ENCODE results near the gene PARP11. TPM values are rescaled to one million over a fixed set of nuclear protein-coding genes. Genes with fewer than 3 reads are reported as not detected.

PARP11 gene
- total and polyA plus RNA-seq, 2 experiments from 2014 or later: 3.1 to 9.4 TPM

DNA sequence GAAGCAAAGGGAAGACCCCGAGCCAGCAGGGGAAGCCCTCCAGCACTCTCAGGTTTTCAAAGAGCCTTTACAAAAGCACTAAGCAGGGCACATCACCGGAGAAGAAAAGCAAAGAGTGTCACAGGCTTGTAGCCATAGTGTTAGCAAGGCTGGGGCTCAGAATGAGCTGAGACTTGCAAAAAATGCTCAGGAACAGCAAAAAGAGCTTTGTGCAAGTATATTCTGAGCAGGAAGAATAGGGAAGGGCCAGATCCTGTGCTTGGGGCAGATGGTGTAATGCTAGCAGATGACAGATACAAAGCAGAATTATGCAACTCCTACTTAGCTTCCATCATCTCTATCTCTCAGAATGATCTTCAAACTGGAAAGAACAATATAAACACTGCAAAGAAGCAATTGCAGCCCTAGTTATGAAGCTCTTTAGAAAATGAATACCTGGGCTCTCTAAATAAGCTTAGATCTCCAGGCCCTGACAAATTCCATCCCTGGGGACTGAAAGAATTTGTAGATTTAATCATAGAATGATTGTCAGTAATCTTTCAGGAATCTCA lies 23.7 kb upstream of the PARP11 start:
- Histone ChIP-seq H3K36me3 (replicated peaks; ENCODE audit: insufficient read depth, low read depth) (no peaks in the 10 kb centered on the region), H3K79me2 (no peaks in the 10 kb centered on the region), H3K27ac (peak overlapping the region; percentile 11), H3K4me1 (ENCODE audit: insufficient read depth) (peaks cover 8% of the 10 kb centered on the region), H4K20me1 (ENCODE audit: insufficient read depth, poor library complexity, severe bottlenecking) (no peaks in the 10 kb centered on the region), H3K27me3 (no peaks in the 10 kb centered on the region), H3K4me3 (no peak overlapping the region), H3K9me3 (ENCODE audit: low read depth) (no peaks in the 10 kb centered on the region), H2AFZ (no peak overlapping the region), H3K9me2 (replicated peaks; ENCODE audit: insufficient read depth) (no peaks in the 10 kb centered on the region), H3K4me2 (no peak overlapping the region)
- no peak for DNase-seq (ENCODE audit: low spot score)
- TF ChIP-seq, protein P1, sequence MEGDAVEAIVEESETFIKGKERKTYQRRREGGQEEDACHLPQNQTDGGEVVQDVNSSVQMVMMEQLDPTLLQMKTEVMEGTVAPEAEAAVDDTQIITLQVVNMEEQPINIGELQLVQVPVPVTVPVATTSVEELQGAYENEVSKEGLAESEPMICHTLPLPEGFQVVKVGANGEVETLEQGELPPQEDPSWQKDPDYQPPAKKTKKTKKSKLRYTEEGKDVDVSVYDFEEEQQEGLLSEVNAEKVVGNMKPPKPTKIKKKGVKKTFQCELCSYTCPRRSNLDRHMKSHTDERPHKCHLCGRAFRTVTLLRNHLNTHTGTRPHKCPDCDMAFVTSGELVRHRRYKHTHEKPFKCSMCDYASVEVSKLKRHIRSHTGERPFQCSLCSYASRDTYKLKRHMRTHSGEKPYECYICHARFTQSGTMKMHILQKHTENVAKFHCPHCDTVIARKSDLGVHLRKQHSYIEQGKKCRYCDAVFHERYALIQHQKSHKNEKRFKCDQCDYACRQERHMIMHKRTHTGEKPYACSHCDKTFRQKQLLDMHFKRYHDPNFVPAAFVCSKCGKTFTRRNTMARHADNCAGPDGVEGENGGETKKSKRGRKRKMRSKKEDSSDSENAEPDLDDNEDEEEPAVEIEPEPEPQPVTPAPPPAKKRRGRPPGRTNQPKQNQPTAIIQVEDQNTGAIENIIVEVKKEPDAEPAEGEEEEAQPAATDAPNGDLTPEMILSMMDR (IDR thresholded peaks at IDR 0.05; ENCODE audit: poor library complexity): no peak
- TF ChIP-seq EZH2phosphoT487 (IDR thresholded peaks at IDR 0.05; ENCODE audit: low read depth, severe bottlenecking, unreplicated experiment) (no peak), EZH2 (IDR thresholded peaks at IDR 0.05; ENCODE audit: borderline replicate concordance) (no peak)
- 55% methylated on average over 2 of the region's 2 CpGs for WGBS (ENCODE audit: low lambda C conversion rate, missing lambda C conversion rate)

DNA sequence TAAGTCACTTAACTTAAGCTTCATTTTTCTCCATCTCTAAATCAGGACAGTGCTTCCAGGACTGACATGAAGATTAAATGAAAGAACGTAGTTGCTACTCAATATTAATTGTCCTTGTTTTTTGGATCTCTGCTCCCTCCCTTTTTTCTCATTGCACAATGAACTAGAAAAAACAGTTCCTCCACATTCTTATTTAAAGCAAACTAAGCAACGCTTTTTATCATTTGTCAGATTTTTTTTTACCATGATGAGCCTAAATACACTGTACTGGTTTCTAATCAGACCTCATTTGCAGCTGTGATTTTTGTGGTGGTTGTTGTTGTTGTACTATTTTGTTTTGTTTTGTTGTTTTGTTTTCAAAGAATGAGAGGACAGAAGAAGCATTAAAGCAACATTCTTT lies 23.2 kb upstream of the PARP11 start:
- Histone ChIP-seq H3K4me1 (ENCODE audit: insufficient read depth) (peaks cover 8% of the 10 kb centered on the region), H3K27me3 (no peaks in the 10 kb centered on the region), H3K9me2 (replicated peaks; ENCODE audit: insufficient read depth) (no peaks in the 10 kb centered on the region), H4K20me1 (ENCODE audit: insufficient read depth, poor library complexity, severe bottlenecking) (no peaks in the 10 kb centered on the region), H3K79me2 (no peaks in the 10 kb centered on the region), H2AFZ (no peak overlapping the region), H3K27ac (peak overlapping the region; percentile 11), H3K4me2 (no peak overlapping the region), H3K36me3 (replicated peaks; ENCODE audit: insufficient read depth, low read depth) (no peaks in the 10 kb centered on the region), H3K4me3 (no peak overlapping the region), H3K9me3 (ENCODE audit: low read depth) (no peaks in the 10 kb centered on the region)
- DNase-seq (ENCODE audit: low spot score): no peak
- TF ChIP-seq EZH2 (IDR thresholded peaks at IDR 0.05; ENCODE audit: borderline replicate concordance): no peak
- TF ChIP-seq, protein P1 (IDR thresholded peaks at IDR 0.05; ENCODE audit: poor library complexity): no peak
- 80% methylated on average over 2 of the region's 2 CpGs for WGBS (ENCODE audit: low lambda C conversion rate, missing lambda C conversion rate)

DNA sequence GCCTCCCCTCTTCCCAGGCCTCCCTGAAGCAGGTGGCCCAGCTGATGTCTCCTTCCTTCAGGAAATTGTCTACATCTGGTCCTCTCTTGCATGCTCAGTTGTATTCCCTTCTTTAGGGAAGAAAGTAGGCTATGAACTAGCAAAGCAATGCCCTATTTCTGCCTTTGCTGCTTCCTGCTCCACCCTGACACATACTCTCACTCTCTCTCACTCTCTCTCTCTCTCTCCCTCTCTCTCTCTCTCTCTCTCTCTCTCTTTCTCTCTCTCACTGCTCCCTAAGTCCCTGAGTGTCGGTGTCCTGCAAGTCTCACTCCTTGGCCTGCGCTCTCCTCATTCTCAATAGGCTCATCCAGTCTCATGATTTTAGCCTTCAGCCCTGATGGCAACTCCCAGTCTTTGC lies 19.4 kb upstream of the PARP11 start:
- no peaks in the 10 kb centered on the region for H3K36me3 ChIP-seq (replicated peaks; ENCODE audit: insufficient read depth, low read depth)
- WGBS (ENCODE audit: low lambda C conversion rate, missing lambda C conversion rate): 95% methylated on average over 2 of the region's 2 CpGs

More for the DNA sequence above, 19.4 kb upstream of the PARP11 start:
- no peak overlapping the region for H3K4me2 ChIP-seq
- H3K79me2 ChIP-seq: no peaks in the 10 kb centered on the region
- DNase-seq (ENCODE audit: low spot score): no peak
- H3K27me3 ChIP-seq: no peaks in the 10 kb centered on the region
- TF ChIP-seq, protein P1 (IDR thresholded peaks at IDR 0.05; ENCODE audit: poor library complexity): no peak
- no peak for TF ChIP-seq EZH2phosphoT487 (IDR thresholded peaks at IDR 0.05; ENCODE audit: low read depth, severe bottlenecking, unreplicated experiment)
- no peak overlapping the region for H2AFZ ChIP-seq
- H3K4me1 ChIP-seq (ENCODE audit: insufficient read depth): peaks cover 8% of the 10 kb centered on the region
- no peak overlapping the region for H3K27ac ChIP-seq
- H3K9me2 ChIP-seq (replicated peaks; ENCODE audit: insufficient read depth): no peaks in the 10 kb centered on the region
- no peak overlapping the region for H3K4me3 ChIP-seq
- H3K9me3 ChIP-seq (ENCODE audit: low read depth): no peaks in the 10 kb centered on the region
- H4K20me1 ChIP-seq (ENCODE audit: insufficient read depth, poor library complexity, severe bottlenecking): no peaks in the 10 kb centered on the region

All from hepatocyte (in vitro differentiated cells).